ENCODE results near the gene PDE5A. TPM values are rescaled to one million over a fixed set of nuclear protein-coding genes. Genes with fewer than 3 reads are reported as not detected.

The PDE5A gene
- polyA plus RNA-seq, 1 of the 3 experiments (the other 2 are of a cell fraction) = 6.4 TPM

DNA sequence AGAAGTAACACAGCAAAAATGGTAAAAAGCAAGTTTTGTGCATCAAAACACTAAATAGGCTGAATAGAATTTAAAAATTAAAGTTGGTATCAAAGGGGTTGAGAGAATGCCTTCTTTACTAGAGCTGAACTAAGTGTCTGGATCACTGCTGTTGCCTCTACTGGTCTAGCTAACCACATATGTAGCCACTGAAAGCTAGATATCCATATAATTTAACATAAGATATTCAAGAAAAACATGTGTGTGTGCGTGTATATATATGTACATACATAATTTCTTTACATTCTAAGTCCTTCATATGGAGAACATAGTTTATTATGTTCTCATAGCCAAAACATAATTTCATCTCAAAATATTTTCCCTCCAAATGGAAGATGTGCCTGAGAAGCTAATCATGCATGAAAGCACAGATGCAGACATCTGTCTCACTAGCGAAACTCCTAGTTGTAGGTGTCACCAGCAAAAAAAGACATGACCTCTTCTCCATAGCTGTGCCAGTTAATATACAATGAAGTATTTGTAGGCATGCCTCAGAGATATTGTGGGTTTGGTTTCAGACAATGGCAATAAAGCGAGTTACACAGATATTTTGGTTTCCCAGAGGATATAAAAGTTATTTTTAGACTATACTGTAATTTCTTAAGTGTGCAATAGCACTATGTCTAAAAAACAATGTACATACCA is 47.3 kb downstream of the PDE5A start:
- H3K27me3 ChIP-seq (ENCODE audit: insufficient read depth) = no peaks in the 10 kb centered on the region
- H2AFZ ChIP-seq (ENCODE audit: low read depth) = no peak overlapping the region
- no peaks in the 10 kb centered on the region for H3K36me3 ChIP-seq (replicated peaks in 1 of 2; ENCODE audit: control insufficient read depth in 1 of 2, insufficient read depth in 2 of 2, low read length in 1 of 2)
- H3K4me3 ChIP-seq (ENCODE audit: low read depth in 2 of 2, low read length in 1 of 2) = no peak overlapping the region
- no peak for DNase-seq
- no peaks in the 10 kb centered on the region for H3K9me2 ChIP-seq
- 94% methylated on average over 3 of the region's 3 CpGs for WGBS (ENCODE audit: low lambda C conversion rate)
- no peaks in the 10 kb centered on the region for H3K4me1 ChIP-seq (ENCODE audit: control insufficient read depth in 1 of 2, insufficient read depth in 2 of 2, low read depth in 1 of 2, low read length in 1 of 2)
- ChIA-PET CTCF (interaction anchor here (1.3 to 1.4 kb wide), 3 partner anchors 23 to 48 kb away, joined by 3 to 6 read pairs (median 3); partner anchors contain the start of gene PDE5A), POLR2A (no interaction called here)
- H3F3A ChIP-seq (replicated peaks; ENCODE audit: insufficient read depth) = no peaks in the 10 kb centered on the region
- no peak overlapping the region for H3K4me2 ChIP-seq
- H3K79me2 ChIP-seq (ENCODE audit: insufficient read depth) = no peaks in the 10 kb centered on the region
- H3K9ac ChIP-seq = no peak overlapping the region
- H4K20me1 ChIP-seq (ENCODE audit: insufficient read depth) = no peaks in the 10 kb centered on the region
- no peak overlapping the region for H3K27ac ChIP-seq (ENCODE audit: low read depth in 2 of 2, low read length in 1 of 2)
- no peak for TF ChIP-seq EZH2phosphoT487 (IDR thresholded peaks at IDR 0.05; ENCODE audit: borderline replicate concordance, low read depth)
- TF ChIP-seq TCF12 (IDR thresholded peaks at IDR 0.05) = no peak
- no peak for TF ChIP-seq SIN3A (IDR thresholded peaks at IDR 0.05; ENCODE audit: borderline replicate concordance, low read depth, low read length)
- no peak for TF ChIP-seq RAD21 (IDR thresholded peaks at IDR 0.05; ENCODE audit: low read length)
- TF ChIP-seq CHD2 (IDR thresholded peaks at IDR 0.05; ENCODE audit: low read length, partially characterized antibody) = no peak
- TF ChIP-seq, protein P1, sequence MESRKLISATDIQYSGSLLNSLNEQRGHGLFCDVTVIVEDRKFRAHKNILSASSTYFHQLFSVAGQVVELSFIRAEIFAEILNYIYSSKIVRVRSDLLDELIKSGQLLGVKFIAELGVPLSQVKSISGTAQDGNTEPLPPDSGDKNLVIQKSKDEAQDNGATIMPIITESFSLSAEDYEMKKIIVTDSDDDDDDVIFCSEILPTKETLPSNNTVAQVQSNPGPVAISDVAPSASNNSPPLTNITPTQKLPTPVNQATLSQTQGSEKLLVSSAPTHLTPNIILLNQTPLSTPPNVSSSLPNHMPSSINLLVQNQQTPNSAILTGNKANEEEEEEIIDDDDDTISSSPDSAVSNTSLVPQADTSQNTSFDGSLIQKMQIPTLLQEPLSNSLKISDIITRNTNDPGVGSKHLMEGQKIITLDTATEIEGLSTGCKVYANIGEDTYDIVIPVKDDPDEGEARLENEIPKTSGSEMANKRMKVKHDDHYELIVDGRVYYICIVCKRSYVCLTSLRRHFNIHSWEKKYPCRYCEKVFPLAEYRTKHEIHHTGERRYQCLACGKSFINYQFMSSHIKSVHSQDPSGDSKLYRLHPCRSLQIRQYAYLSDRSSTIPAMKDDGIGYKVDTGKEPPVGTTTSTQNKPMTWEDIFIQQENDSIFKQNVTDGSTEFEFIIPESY (IDR thresholded peaks at IDR 0.05; ENCODE audit: borderline replicate concordance, low read depth) = no peak
- TF ChIP-seq RFX5 (IDR thresholded peaks at IDR 0.05; ENCODE audit: low read length) = no peak
- no peak for TF ChIP-seq MXI1 (IDR thresholded peaks at IDR 0.05; ENCODE audit: low read depth, low read length)
- TF ChIP-seq YY1 (IDR thresholded peaks at IDR 0.05; ENCODE audit: low read depth) = no peak
- no peak for TF ChIP-seq JUND (IDR thresholded peaks at IDR 0.05)
- TF ChIP-seq RCOR1 (IDR thresholded peaks at IDR 0.05; ENCODE audit: low read length) = no peak
- no peak for TF ChIP-seq MEF2A (IDR thresholded peaks at IDR 0.05; ENCODE audit: borderline replicate concordance, low read depth)
- TF ChIP-seq MAX (IDR thresholded peaks at IDR 0.05; ENCODE audit: low read depth) = no peak
- no peak for TF ChIP-seq RXRA (IDR thresholded peaks at IDR 0.05; ENCODE audit: borderline replicate concordance, low read depth)
- no peak for TF ChIP-seq GATA2 (CRISPR knock-in tag; IDR thresholded peaks at IDR 0.05)
- TF ChIP-seq SMC3 (IDR thresholded peaks at IDR 0.05; ENCODE audit: low read depth, low read length) = no peak
- no peak for TF ChIP-seq ELF1 (IDR thresholded peaks at IDR 0.05)
- TF ChIP-seq NRF1 (IDR thresholded peaks at IDR 0.05; ENCODE audit: low read depth, low read length) = no peak
- no peak for TF ChIP-seq POLR2AphosphoS5 (IDR thresholded peaks at IDR 0.05; ENCODE audit: low read depth, low read length)
- no peak for TF ChIP-seq PBX3 (IDR thresholded peaks at IDR 0.05)
- no peaks in the 10 kb centered on the region for H3K9me3 ChIP-seq

Data from SK-N-SH (cell line).